Panc1 (cell line): Measurements from ENCODE around the gene FRY. TPM values are rescaled to one million over a fixed set of nuclear protein-coding genes. Genes with fewer than 3 reads are reported as not detected.

ENCODE experiments used
- ATAC-seq: fragments of 200-7000 bp; cut with Tn5 transposase; 2 replicates; pipeline ENCODE4 v1.9.1; 2020; ENCODE audit warnings: mild to moderate bottlenecking, moderate library complexity
- BruUV-seq: library from RNA; stranded (reverse); fragments of 400-500 nt; replicated peaks from 2 replicates; lab custom pipeline; 2021; lab: Mats Ljungman, UMichigan
- CTCF ChIA-PET: fragments of 300-600 bp; sonication (Branson Sonifier 250); formaldehyde crosslinking; loops from one replicate; lab custom pipeline; 2022; ENCODE audit warnings: antibody characterized with exemption; lab: Charles Lee
- POLR2A ChIA-PET: fragments of 300-600 bp; sonication (Branson Sonifier 250); formaldehyde crosslinking; loops from one replicate; lab custom pipeline; 2022; ENCODE audit warnings: antibody characterized with exemption; lab: Charles Lee
- DNase-seq: peaks from one replicate; pipeline ENCODE4 v3.0.0-alpha.2; 2010; ENCODE audit warnings: low read depth, low spot score
- H3K27ac ChIP-seq: 2 replicates; pipeline ENCODE4 v1.5.1; 2011; ENCODE audit warnings: mild to moderate bottlenecking, low read length, inconsistent platforms
- H3K27me3 ChIP-seq: fragments of 200-500 bp; sonication (Bioruptor generic); 2 replicates; pipeline ENCODE4 v1.6.0; 2014; ENCODE audit warnings: low read length, inconsistent platforms; ENCODE audit not compliant: control insufficient read depth, insufficient read depth
- H3K36me3 ChIP-seq: fragments of 200-500 bp; sonication (Bioruptor generic); 2 replicates; pipeline ENCODE4 v1.5.1; 2014; ENCODE audit warnings: inconsistent platforms, mild to moderate bottlenecking, low read length, moderate library complexity; ENCODE audit not compliant: control insufficient read depth, insufficient read depth
- H3K4me1 ChIP-seq: 2 replicates; pipeline ENCODE4 v1.5.1; 2011; ENCODE audit warnings: inconsistent platforms, mild to moderate bottlenecking, low read length, moderate library complexity; ENCODE audit not compliant: control insufficient read depth, insufficient read depth
- H3K4me3 ChIP-seq, 2 experiments: 2 replicates each; pipeline ENCODE4 v1.5.1; 2011 to 2012; ENCODE audit warnings: low read depth in 2 of 2, low read length in 2 of 2, mild to moderate bottlenecking in 2 of 2, inconsistent platforms in 1 of 2, moderate library complexity in 1 of 2
- H3K9me3 ChIP-seq: fragments of 200-500 bp; sonication (Bioruptor generic); 2 replicates; pipeline ENCODE4 v1.5.1; 2014; ENCODE audit warnings: low read depth, mild to moderate bottlenecking, inconsistent platforms, low read length, moderate library complexity; ENCODE audit not compliant: control insufficient read depth, insufficient read depth
- POLR2AphosphoS5 ChIP-seq: IDR thresholded peaks from 2 replicates; pipeline ENCODE4 v1.6.1; 2012; ENCODE audit warnings: mild to moderate bottlenecking, low read depth, low read length, moderate library complexity
- SIN3A ChIP-seq: IDR thresholded peaks from 2 replicates; pipeline ENCODE4 v1.6.1; 2012; ENCODE audit warnings: low read depth, mild to moderate bottlenecking, low read length, moderate library complexity, borderline replicate concordance; ENCODE audit not compliant: insufficient read depth
- TCF7L2 ChIP-seq: IDR thresholded peaks from 2 replicates; pipeline ENCODE4 v1.6.1; 2011; ENCODE audit warnings: mild to moderate bottlenecking, low read depth, low read length, inconsistent platforms
- in situ Hi-C: cut with HindIII; loops from 2 replicates; pipeline ENCODE4 v1.10.0; 2016; ENCODE audit warnings: low sequenced_read_pairs, low pct_unique_long_range_greater_than_20kb
- intact Hi-C: fragments of 100-400 bp; cut with micrococcal nuclease; formaldehyde crosslinking; loops from one replicate; pipeline ENCODE4 v1.10.0; 2022; ENCODE audit not compliant: unreplicated experiment
- total RNA-seq: library from RNA; stranded (reverse); gene quantifications from one replicate; pipeline ENCODE4 v1.2.1, GENCODE V29; 2021; ENCODE audit not compliant: unreplicated experiment
- TF ChIP-seq, protein P1 (sequence below), 2 experiments: IDR thresholded peaks; 2 replicates each; pipeline ENCODE4 v1.6.1; 2011 to 2012; ENCODE audit warnings: low read depth in 2 of 2, control low read depth in 1 of 2, low read length in 1 of 2, mild to moderate bottlenecking in 1 of 2, moderate library complexity in 1 of 2; ENCODE audit not compliant: insufficient read depth in 1 of 2
- TF ChIP-seq, protein P2 (sequence below): fragments of 450-650 bp; IDR thresholded peaks from 2 replicates; pipeline ENCODE4 v1.5.1; 2017; ENCODE audit warnings: mild to moderate bottlenecking

FRY gene
- total RNA-seq, 1 experiment from 2014 or later: 0.18 TPM

DNA sequence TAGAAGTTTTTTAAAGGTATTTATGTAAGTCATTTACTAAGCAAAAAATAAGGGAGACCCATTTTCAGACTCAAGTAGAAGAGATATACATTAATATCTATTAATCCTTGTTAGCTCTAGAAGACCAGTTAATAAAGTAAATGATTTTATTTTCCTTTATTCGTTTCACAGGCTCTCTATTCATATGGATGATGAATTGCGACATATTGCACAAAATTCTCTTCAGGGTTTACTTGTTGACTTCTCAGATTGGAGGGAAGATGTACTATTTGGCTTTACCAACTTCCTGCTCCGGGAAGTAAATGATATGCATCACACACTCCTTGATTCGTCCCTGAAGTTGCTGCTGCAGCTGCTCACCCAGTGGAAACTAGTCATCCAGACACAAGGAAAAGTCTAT is 139.3 kb downstream of the FRY start:
- Histone ChIP-seq H3K4me1 (no peaks in the 10 kb centered on the region), H3K27me3 (no peaks in the 10 kb centered on the region), H3K4me3 (no peak overlapping the region), H3K36me3 (no peaks in the 10 kb centered on the region), H3K9me3 (no peaks in the 10 kb centered on the region), H3K27ac (no peak overlapping the region)
- ATAC-seq (no peak), DNase-seq (no peak)
- no TSS peak for BruUV-seq
- CTCF ChIA-PET: no interaction called here
- intact Hi-C loops: no loop called here
- TF ChIP-seq, protein P1, sequence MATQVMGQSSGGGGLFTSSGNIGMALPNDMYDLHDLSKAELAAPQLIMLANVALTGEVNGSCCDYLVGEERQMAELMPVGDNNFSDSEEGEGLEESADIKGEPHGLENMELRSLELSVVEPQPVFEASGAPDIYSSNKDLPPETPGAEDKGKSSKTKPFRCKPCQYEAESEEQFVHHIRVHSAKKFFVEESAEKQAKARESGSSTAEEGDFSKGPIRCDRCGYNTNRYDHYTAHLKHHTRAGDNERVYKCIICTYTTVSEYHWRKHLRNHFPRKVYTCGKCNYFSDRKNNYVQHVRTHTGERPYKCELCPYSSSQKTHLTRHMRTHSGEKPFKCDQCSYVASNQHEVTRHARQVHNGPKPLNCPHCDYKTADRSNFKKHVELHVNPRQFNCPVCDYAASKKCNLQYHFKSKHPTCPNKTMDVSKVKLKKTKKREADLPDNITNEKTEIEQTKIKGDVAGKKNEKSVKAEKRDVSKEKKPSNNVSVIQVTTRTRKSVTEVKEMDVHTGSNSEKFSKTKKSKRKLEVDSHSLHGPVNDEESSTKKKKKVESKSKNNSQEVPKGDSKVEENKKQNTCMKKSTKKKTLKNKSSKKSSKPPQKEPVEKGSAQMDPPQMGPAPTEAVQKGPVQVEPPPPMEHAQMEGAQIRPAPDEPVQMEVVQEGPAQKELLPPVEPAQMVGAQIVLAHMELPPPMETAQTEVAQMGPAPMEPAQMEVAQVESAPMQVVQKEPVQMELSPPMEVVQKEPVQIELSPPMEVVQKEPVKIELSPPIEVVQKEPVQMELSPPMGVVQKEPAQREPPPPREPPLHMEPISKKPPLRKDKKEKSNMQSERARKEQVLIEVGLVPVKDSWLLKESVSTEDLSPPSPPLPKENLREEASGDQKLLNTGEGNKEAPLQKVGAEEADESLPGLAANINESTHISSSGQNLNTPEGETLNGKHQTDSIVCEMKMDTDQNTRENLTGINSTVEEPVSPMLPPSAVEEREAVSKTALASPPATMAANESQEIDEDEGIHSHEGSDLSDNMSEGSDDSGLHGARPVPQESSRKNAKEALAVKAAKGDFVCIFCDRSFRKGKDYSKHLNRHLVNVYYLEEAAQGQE (IDR thresholded peaks at IDR 0.05; ENCODE audit: insufficient read depth in 1 of 2, low read depth in 2 of 2, low read length in 1 of 2): no peak
- no peak for TF ChIP-seq TCF7L2
- TF ChIP-seq SIN3A: no peak
- TF ChIP-seq, protein P2, sequence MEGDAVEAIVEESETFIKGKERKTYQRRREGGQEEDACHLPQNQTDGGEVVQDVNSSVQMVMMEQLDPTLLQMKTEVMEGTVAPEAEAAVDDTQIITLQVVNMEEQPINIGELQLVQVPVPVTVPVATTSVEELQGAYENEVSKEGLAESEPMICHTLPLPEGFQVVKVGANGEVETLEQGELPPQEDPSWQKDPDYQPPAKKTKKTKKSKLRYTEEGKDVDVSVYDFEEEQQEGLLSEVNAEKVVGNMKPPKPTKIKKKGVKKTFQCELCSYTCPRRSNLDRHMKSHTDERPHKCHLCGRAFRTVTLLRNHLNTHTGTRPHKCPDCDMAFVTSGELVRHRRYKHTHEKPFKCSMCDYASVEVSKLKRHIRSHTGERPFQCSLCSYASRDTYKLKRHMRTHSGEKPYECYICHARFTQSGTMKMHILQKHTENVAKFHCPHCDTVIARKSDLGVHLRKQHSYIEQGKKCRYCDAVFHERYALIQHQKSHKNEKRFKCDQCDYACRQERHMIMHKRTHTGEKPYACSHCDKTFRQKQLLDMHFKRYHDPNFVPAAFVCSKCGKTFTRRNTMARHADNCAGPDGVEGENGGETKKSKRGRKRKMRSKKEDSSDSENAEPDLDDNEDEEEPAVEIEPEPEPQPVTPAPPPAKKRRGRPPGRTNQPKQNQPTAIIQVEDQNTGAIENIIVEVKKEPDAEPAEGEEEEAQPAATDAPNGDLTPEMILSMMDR: no peak
- no peak for TF ChIP-seq POLR2AphosphoS5
- POLR2A ChIA-PET: no interaction called here
- in situ Hi-C loops: no loop called here

DNA sequence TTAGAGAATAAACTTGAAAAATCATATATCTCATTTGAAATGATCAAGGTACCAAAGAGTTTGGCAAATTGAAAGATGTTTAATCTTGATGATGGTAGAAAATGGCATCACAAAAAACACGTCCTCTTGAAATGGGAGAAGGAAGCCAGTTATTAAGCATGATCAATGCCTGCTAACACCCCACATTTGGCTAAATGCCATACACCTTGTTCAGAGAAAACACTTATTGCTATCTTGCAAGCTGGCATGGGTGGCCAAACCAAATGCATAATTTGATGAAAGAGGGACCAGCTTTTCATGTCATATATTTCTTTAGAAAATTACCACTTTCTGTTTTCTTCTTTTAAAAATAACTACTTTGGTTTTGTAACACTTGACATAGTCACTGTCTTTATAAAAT is 142.3 kb downstream of the FRY start:
- H3K4me3 ChIP-seq: no peak overlapping the region
- TF ChIP-seq TCF7L2 (no peak), SIN3A (no peak), POLR2AphosphoS5 (no peak)
- TF ChIP-seq, protein P2: no peak
- TF ChIP-seq, protein P1 (IDR thresholded peaks at IDR 0.05; ENCODE audit: insufficient read depth in 1 of 2, low read depth in 2 of 2, low read length in 1 of 2): no peak
- H3K27ac ChIP-seq: no peak overlapping the region
- ATAC-seq (no peak), DNase-seq (no peak)
- POLR2A ChIA-PET: no interaction called here
- no peaks in the 10 kb centered on the region for H3K4me1 ChIP-seq
- intact Hi-C loops (no loop called here), in situ Hi-C loops (no loop called here)
- CTCF ChIA-PET: no interaction called here
- no peaks in the 10 kb centered on the region for H3K27me3 ChIP-seq
- H3K9me3 ChIP-seq: no peaks in the 10 kb centered on the region
- no TSS peak for BruUV-seq
- H3K36me3 ChIP-seq: no peaks in the 10 kb centered on the region
